Body of pancreas (tissue), 4 donors: ENCODE measurements around the gene A3GALT2. TPM values are rescaled to one million over a fixed set of nuclear protein-coding genes. Genes with fewer than 3 reads are reported as not detected.

Experiments used
- ATAC-seq: fragments of 150-250 bp; one replicate; pipeline ENCODE4 v1.9.1; 2016
- DNase-seq, 4 donors: peaks; one replicate each; pipeline ENCODE4 v3.0.0-alpha.2; 2019
- H3K27ac ChIP-seq, 4 donors: fragments of 200-600 bp; sonication (generic); 1 replicate in 3 of 4; 2 replicates in 1 of 4; pipeline versions ENCODE4 v1.5.1 to v1.6.1; 2016 to 2019; ENCODE audit warnings: mild to moderate bottlenecking in 1 of 4, mixed read lengths in 1 of 4, moderate library complexity in 1 of 4
- H3K27me3 ChIP-seq, 2 donors: fragments of 200-600 bp; sonication (generic); one replicate each; pipeline ENCODE4 v1.6.0; 2016; ENCODE audit warnings: mild to moderate bottlenecking in 1 of 2
- H3K36me3 ChIP-seq, 2 donors: fragments of 200-600 bp; sonication (generic); replicated peaks in 1 of 2; 2 replicates each; pipeline ENCODE4 v1.5.1; 2016; ENCODE audit warnings: low read depth in 2 of 2; ENCODE audit not compliant: insufficient read depth in 1 of 2
- H3K4me1 ChIP-seq: fragments of 200-600 bp; sonication (generic); one replicate; pipeline ENCODE4 v1.6.0; 2016
- H3K4me3 ChIP-seq, 2 donors: fragments of 200-600 bp; sonication (generic); 1 replicate in 1 of 2; 2 replicates in 1 of 2; pipeline ENCODE4 v1.5.1; 2016 to 2019
- H3K9me3 ChIP-seq, 3 donors: fragments of 200-600 bp; sonication (generic); 1 replicate in 2 of 3; 2 replicates in 1 of 3; pipeline ENCODE4 v1.5.1; 2016
- POLR2A ChIP-seq, 3 donors: fragments of 450-650 bp; IDR thresholded peaks; one replicate each; pipeline ENCODE4 v1.6.1; 2016; ENCODE audit warnings: antibody characterized with exemption in 3 of 3, mild to moderate bottlenecking in 2 of 3
- WGBS, 2 donors: methylation state at CpG; one replicate each; pipeline ENCODE4 v1.1.5; 2017; 5-methylcytosine and 5-hydroxymethylcytosine counted together
- intact Hi-C: fragments of 100-400 bp; cut with DNase I; formaldehyde crosslinking; loops from one replicate; pipeline ENCODE4 v1.15.1; 2023
- total RNA-seq, 2 donors: library from RNA; depleted of rRNA; stranded (reverse); fragments of >200 nt; gene quantifications; one replicate each; pipeline ENCODE4 v1.1.0, GENCODE V29; 2016
- TF ChIP-seq, protein P1 (sequence below), 7 experiments: fragments of 450-650 bp in 4 of 7; fragments of 200-600 bp in 3 of 7; sonication (generic) in 3 of 7; IDR thresholded peaks; one replicate each; pipeline ENCODE4 v1.5.1; 2016 to 2019; ENCODE audit warnings: antibody characterized with exemption in 7 of 7

The A3GALT2 gene
- total RNA-seq, 2 donors from 2014 or later = not detected

DNA sequence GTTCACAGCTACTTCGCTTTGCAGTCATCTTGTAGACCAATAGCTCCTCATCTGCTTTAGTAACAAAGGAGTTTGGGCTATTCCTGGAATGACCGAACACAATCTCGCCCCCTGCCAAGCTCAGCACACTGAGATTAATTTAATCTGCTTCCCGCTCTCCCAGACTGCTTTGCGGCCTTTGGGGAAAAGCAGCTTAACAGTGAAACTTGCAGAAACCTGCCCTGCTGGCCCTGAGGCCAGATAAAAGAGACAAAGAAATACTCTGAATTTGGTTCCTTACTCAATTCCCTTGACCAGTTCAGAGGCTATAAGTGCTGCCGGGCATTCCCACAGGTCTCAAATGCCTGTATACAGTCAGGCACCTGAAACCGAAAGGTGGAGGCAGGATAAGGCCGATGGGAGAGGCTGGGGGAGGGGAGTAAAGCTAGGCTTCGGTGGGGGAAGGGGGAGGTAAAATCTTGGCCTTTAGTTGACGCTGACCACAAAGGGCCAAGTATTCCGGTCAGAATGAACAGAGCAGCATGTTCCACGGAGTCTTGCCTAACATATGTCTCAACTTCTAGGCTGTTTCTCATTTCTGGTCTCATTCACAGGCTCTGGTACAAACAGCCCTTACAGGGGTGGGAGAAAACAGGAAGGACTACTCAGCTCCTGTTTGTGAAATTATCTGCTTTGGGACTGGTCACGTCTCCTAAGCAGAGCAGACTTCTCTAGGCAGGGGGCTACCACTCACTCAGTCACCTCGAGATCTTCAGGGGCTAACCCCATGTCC, 17.7 kb upstream of the A3GALT2 start:
- TF ChIP-seq, protein P1, sequence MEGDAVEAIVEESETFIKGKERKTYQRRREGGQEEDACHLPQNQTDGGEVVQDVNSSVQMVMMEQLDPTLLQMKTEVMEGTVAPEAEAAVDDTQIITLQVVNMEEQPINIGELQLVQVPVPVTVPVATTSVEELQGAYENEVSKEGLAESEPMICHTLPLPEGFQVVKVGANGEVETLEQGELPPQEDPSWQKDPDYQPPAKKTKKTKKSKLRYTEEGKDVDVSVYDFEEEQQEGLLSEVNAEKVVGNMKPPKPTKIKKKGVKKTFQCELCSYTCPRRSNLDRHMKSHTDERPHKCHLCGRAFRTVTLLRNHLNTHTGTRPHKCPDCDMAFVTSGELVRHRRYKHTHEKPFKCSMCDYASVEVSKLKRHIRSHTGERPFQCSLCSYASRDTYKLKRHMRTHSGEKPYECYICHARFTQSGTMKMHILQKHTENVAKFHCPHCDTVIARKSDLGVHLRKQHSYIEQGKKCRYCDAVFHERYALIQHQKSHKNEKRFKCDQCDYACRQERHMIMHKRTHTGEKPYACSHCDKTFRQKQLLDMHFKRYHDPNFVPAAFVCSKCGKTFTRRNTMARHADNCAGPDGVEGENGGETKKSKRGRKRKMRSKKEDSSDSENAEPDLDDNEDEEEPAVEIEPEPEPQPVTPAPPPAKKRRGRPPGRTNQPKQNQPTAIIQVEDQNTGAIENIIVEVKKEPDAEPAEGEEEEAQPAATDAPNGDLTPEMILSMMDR (IDR thresholded peaks at IDR 0.05) = peak in 1 of 7 experiments; percentile 5
- TF ChIP-seq POLR2A (IDR thresholded peaks at IDR 0.05) = peak in 2 of 3 donors; percentile 42 to 43
- no peaks in the 10 kb centered on the region for H3K27me3 ChIP-seq
- WGBS, 2 donors = 9% methylated on average over 12 to 14 of the region's 14 CpGs
- no peaks in the 10 kb centered on the region for H3K36me3 ChIP-seq
- DNase-seq (peak; percentile 66 to 87 (median 73)), ATAC-seq (peak; percentile 59)
- H3K4me3 ChIP-seq = no peak overlapping the region
- peaks cover 98% of the 10 kb centered on the region for H3K4me1 ChIP-seq
- H3K27ac ChIP-seq = peak overlapping the region; percentile 80 to 92 (median 87)
- no peaks in the 10 kb centered on the region for H3K9me3 ChIP-seq
- intact Hi-C loops = no loop called here

DNA sequence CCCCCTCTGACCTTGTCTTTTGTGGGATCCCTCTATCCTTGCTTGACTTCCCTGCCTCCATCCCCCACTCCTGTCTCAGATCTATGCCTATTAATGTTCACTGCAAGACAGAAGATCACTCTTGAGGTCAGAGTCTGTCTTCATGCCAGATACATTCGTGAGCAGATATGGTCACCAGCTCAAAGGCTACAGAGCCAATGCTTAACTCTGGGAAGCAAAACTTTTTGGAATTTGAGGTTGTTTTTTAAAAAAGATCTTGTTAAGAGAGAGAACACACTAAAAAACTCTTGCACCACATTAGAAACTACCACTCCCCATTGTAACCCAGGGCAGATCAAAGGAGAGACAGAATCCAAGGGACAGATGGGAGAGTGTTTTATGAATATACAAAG, 17.1 kb upstream of the A3GALT2 start:
- no peak overlapping the region for H3K4me3 ChIP-seq
- intact Hi-C loops = no loop called here
- 5 to 11% methylated on average over 1 of the region's 1 CpG for WGBS, 2 donors
- H3K27ac ChIP-seq = peak overlapping the region; percentile 80 to 92 (median 87)
- no peaks in the 10 kb centered on the region for H3K27me3 ChIP-seq
- DNase-seq (no peak), ATAC-seq (no peak)
- H3K36me3 ChIP-seq = no peaks in the 10 kb centered on the region
- TF ChIP-seq, protein P1 (IDR thresholded peaks at IDR 0.05) = no peak
- TF ChIP-seq POLR2A (IDR thresholded peaks at IDR 0.05) = no peak
- no peaks in the 10 kb centered on the region for H3K9me3 ChIP-seq
- H3K4me1 ChIP-seq = peaks cover 98% of the 10 kb centered on the region

DNA sequence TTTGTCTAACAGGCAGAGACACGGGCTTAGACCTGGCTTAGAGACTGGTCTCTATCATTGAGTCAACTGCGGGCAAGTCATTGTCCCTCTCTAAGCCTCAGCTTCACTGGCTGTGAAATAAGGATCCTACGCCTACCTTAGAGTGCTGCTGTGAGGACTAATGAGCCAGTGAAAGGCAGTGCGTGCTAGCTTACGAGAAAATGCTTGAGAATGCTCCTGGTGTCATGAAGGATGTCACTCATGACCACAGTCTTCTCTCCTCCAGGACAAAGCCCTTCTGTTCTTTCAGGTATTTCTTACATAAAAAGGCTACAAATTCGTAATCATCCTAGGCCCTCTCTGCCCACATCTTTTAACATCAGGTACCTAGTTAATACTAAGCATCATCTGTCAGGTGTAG, 16.5 kb upstream of the A3GALT2 start:
- DNase-seq (no peak), ATAC-seq (no peak)
- TF ChIP-seq, protein P1 (IDR thresholded peaks at IDR 0.05) = no peak
- TF ChIP-seq POLR2A (IDR thresholded peaks at IDR 0.05) = no peak
- Histone ChIP-seq H3K4me3 (no peak overlapping the region), H3K27me3 (no peaks in the 10 kb centered on the region), H3K9me3 (no peaks in the 10 kb centered on the region), H3K4me1 (peaks cover 98% of the 10 kb centered on the region), H3K36me3 (no peaks in the 10 kb centered on the region), H3K27ac (peak overlapping the region in 3 of 4 donors; percentile 80 to 92 (median 86))
- 71 to 89% methylated on average over 6 of the region's 6 CpGs for WGBS, 2 donors
- intact Hi-C loops = no loop called here

DNA sequence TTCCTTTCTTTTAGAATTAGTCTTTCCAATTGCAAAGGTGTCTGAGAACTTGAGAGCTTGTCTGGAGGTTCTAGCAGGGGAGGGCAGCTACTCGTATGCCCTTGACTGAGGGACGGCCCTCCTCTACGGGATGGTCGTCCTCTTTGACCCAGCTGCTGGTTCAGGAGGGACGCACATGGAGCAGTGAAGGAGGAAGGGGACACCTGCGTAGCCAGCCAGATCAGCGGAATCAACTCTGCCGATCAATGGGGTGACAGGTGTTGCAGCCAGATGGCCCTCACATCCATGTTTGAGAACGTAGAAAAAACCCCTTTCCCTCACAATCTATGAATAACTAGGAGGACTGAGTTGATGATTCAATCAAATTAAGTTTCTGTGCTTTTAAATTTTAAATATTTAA, 15.7 kb upstream of the A3GALT2 start:
- 52 to 56% methylated on average over 9 of the region's 9 CpGs for WGBS, 2 donors
- Histone ChIP-seq H3K9me3 (no peaks in the 10 kb centered on the region), H3K27ac (peak overlapping the region in 1 of 4 donors; percentile 4), H3K4me1 (peaks cover 91% of the 10 kb centered on the region), H3K27me3 (no peaks in the 10 kb centered on the region), H3K36me3 (peaks cover 0 to 3% of the 10 kb centered on the region in 2 donors), H3K4me3 (no peak overlapping the region)
- ATAC-seq (no peak), DNase-seq (no peak)
- intact Hi-C loops = no loop called here
- TF ChIP-seq POLR2A (IDR thresholded peaks at IDR 0.05) = no peak
- TF ChIP-seq, protein P1 (IDR thresholded peaks at IDR 0.05) = no peak

DNA sequence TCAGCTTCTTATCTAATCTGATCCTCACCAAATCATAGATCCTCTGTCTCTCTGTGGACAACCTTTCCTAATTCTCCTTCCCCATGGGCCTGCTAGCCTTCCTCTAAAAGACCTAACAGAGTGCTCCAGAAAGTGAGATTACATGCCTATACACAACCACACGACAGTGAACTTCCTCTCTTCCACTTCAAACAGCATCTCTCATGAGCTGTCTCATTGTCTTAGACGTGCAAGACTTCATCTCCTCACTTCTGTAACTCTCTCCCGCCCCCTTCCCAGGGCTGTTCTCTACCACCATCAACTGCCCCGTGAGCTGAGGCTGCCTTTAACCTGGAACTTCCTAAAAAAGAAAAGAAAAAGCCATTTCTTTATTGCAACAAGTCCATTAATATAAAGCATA, 14.1 kb upstream of the A3GALT2 start:
- H3K4me1 ChIP-seq = peaks cover 75% of the 10 kb centered on the region
- TF ChIP-seq, protein P1 (IDR thresholded peaks at IDR 0.05) = no peak
- peak in 1 of 3 donors; percentile 44 for TF ChIP-seq POLR2A (IDR thresholded peaks at IDR 0.05)
- ATAC-seq = no peak
- H3K9me3 ChIP-seq = no peaks in the 10 kb centered on the region
- H3K27ac ChIP-seq = peak overlapping the region in 3 of 4 donors; percentile 14 to 62 (median 44)
- no peaks in the 10 kb centered on the region for H3K27me3 ChIP-seq
- 44 to 59% methylated on average over 4 of the region's 4 CpGs for WGBS, 2 donors
- peaks cover 10 to 17% of the 10 kb centered on the region in 2 donors for H3K36me3 ChIP-seq
- peak in 1 of 4 donors; percentile 47 for DNase-seq
- no peak overlapping the region for H3K4me3 ChIP-seq
- intact Hi-C loops = no loop called here
